Pulmonary artery endothelial cell (primary cell): ENCODE results near the gene PLEKHA3. TPM values are rescaled to one million over a fixed set of nuclear protein-coding genes. Genes with fewer than 3 reads are reported as not detected.
"Not testable (repeated sequence)": the region's sequence is repeated elsewhere in the genome, so short reads cannot be mapped to it uniquely, and the experiment has no call there.

Source experiments
- DNase-seq: peaks from one replicate; pipeline ENCODE4 v3.0.0-alpha.2; 2011; ENCODE audit warnings: low read depth, low spot score
- total RNA-seq: library from RNA; depleted of rRNA; stranded (reverse); fragments of >200 nt; gene quantifications from 2 replicates; pipeline ENCODE4 v1.2.3, GENCODE V29; 2014

PLEKHA3 gene
- total RNA-seq, 1 donor from 2014 or later: 7.1 TPM

DNA sequence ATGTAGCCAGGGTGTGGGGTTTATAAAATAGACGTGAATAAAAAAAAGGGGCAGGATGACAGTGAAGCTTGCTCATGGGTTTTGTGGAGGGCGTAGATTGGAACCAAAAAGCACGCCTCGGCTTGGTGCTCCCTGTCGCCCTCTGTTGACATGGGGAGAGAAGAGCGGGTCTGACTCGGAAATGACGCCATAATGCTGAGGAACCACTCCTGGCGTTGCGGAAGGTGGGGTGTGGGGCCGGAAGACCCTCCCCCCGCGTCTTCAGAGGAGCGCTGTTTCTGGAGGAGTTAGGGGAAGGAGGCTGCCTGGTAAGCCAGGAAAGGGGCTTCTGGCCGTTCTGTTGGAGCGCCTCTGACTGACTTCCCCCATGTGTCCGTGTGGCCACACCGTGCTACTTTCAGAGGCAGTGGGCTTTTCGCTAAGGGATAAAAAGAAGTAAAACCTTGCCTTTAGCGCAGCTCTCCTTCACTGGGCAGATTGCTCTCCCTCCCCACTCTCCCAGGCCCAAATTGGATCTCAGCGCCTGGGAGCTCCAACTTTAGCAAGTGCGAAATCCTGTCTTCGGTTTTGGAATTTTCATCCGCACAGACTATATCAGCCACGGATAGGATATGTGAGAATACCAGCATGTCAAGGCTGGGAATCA lies 42.8 kb downstream of the PLEKHA3 start:
- peak; percentile 50 for DNase-seq

DNA sequence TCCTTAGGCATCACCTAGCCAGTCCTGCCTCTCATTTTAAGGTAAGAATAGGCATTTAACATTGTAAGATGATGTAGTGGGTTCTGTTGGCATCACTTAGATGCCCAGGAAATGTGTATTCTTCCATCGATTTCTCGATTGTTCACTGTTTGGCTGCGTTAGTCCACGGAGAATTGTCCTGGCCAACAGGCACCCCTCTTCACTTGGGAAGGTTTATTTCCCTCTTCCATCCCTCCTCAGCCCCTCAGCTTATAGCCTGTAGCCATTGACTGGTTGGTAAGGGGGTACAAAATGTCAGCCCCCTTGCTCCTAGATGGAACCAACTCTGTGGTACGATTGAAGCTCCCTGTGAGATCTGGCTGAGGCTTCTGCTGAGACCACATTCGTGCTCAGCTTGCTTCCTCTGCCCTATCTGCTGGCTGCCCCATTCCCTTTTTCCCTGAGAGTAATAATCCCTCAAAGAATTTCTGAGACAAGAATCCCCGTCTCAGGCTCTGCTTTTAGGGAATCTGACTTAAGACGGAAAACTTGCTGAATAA lies 43.4 kb downstream of the PLEKHA3 start:
- no peak for DNase-seq

DNA sequence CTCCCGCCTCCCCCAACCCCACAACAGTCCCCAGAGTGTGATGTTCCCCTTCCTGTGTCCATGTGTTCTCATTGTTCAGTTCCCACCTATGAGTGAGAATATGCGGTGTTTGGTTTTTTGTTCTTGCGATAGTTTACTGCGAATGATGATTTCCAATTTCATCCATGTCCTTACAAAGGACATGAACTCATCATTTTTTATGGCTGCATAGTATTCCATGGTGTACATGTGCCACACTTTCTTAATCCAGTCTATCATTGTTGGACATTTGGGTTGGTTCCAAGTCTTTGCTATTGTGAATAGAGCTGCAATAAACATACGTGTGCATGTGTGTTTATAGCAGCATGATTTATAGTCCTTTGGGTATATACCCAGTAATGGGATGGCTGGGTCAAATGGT lies 44.8 kb downstream of the PLEKHA3 start:
- DNase-seq: not testable (repeated sequence)

DNA sequence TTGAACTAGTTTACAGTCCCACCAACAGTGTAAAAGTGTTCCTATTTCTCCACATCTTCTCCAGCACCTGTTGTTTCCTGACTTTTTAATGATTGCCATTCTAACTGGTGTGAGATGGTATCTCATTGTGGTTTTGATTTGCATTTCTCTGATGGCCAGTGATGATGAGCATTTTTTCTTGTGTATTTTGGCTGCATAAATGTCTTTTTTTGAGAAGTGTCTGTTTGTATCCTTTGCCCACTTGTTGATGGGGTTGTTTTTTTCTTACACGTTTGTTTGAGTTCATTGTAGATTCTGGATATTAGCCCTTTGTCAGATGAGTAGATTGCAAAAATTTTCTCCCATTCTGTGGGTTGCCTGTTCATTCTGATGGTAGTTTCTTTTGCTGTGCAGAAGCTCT lies 45.2 kb downstream of the PLEKHA3 start:
- DNase-seq: not testable (repeated sequence)

DNA sequence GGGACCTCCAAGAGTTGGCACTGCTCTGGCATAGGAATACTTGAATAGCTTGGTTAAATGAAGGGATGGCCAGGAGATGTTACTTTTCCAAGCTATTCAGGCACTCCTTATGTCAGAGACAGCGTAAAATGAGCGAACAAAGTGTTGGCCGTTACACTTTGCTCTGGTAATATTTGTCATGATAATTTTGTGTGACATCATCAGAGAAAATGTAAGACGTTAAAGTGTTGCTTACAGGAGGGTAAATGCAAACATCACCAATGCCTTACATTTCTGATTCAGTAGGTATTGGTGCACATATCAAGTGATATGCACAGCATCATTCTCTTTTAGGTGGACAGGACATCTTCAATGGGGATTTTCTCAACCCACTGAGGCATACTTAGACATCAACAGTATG lies 46.0 kb downstream of the PLEKHA3 start:
- no peak for DNase-seq

DNA sequence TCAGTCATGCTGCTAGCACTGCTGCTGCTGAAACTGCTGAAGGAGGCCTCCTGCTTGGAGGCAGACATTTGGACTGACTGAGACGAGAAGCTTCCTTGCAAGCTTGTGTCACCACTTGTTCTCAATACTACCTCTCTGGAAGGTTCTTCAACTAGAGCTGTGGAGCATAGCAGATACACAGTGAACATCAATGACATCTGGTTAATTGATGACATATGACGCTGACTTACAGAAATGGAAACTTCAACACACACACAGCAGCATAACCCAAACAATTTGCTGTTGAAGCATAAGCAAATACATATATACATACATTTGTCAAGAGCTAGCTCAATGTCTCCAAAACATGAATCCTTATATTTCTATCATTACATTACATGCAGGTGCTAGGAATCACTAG lies 47.3 kb downstream of the PLEKHA3 start:
- no peak for DNase-seq

DNA sequence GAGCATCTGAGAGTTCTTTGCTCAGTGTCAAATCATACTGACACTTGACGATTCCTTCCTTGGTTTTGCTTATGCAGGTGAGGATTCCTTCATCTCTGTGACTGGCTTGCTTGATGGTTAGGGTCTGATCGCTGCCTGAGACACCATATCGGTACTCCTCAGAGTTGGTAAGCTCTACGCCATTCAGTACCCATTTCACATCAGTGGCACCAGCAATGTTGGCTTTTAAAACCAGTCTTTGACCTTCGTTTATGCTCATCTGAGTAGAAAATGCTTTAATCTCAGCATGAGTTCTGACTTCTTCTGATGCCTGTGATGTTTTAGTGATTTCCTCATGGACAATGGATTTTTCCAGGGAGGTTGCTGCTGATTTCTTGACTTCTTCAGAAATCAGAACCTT lies 48.4 kb downstream of the PLEKHA3 start:
- DNase-seq: no peak

DNA sequence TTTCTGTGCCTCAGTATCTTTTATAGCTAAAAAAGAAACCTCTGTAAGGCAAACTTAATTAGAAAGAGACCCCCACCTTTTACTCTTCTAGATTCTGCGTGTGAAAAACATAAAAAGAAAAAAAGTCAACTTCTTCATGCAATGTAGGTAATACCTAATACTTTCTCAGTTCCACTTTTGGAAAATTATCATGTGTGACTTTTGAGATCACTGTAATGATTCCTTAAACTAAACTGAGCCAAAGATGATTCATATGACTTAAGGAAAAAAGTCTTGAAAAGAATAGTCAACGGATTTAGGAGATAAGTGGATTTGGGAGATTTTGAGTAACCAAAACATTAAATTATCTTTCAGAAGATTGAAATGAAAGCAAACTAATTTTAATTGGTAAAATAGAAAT lies 48.9 kb downstream of the PLEKHA3 start:
- DNase-seq: no peak

DNA sequence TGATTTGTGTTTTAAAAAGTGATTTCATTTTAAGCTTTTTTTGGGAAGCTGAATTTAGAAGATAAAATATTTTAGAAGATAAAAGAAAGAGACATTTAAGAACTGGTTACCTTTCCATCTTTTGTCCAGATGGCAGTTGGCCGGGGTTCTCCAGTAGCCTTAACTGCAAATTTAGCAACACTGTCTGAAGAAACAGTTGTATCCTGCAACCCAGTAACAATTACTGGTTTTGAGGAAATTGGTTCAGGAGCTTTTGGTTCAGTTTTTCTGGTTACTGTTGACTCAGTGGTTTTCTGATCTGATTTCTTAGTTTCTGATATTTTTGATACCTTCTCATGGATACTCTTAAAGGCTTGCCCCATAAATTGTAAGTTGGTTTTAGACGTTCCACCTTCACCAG lies 49.9 kb downstream of the PLEKHA3 start:
- DNase-seq: no peak

DNA sequence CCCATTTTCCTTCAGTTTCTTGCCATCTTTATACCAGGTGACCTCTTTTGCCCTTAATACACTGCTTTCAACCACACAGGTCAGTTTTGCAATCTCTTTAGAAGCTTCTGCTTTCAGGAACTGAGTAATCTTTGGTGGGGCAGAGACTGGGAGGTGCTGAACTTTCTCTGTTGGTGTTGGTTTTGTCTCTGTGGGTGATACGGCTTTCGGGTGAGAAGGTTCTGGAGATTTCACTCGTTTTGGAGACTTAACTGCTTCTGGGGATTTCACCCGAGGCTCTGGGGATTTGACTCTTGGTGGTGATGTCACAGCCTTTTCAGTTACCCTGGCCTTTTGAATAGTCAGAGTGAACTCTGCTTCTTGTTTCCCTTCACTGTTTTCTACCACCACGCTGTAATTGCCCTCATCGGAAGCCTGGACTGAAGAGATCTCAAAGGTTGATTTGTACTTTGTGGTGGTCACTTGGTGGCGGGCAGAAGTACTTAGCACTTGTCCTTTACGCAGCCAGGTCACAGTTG lies 50.4 kb downstream of the PLEKHA3 start:
- no peak for DNase-seq

DNA sequence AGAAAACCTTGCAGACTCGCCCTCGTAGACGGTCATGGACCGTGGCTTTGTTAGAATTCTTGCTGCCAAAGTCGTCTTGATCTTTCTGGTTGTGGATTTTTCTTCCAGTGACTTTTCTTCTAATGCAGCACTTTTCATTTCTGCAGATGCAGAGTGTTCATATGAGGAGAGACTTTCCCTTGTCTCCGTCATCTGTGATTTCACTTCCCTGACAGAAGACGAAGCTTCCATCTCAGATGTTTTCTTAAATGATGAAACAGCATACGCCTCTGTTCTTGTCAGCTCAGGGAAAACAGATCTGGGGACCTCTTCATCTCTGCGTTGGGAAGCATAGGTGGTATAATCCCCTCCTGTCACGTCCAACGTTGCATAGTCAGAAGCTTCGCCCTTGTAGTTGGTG lies 50.9 kb downstream of the PLEKHA3 start:
- DNase-seq: no peak

DNA sequence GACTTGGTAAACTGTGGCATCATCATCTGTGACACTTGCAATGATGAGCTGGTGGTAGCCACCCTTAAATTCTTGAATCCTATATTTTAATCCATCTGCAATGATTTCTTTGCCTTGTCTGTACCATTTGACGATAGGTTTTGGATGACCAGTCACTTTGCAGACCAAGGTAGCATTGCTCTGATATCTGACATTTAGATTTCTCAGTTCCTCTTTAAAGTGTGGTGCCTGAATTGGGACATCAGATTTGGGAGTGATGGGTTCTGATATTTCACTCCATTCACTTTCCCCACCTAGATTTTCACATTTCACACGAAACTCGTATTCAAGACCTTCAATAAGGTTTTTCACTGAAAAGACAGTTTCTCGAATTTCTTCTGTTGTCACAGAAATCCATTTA lies 55.8 kb downstream of the PLEKHA3 start:
- DNase-seq: no peak

DNA sequence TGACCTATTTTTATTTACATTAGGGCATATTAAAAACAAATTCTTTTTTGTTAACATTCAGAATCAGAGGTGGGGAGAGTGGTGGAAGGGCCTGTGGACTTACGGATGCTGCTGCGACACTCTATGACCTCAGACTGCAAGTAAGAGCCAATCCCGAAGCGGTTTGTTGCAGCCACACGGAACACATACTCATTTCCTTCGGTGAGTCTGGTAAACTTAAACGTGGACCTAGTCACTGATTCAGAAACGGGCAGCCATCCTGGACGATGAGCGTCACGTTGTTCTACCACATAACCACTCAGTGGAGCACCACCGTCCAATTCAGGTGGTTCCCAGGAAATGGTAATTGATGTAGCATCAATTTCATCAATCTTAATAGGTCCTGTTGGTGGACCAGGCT lies 61.9 kb downstream of the PLEKHA3 start:
- DNase-seq: no peak

DNA sequence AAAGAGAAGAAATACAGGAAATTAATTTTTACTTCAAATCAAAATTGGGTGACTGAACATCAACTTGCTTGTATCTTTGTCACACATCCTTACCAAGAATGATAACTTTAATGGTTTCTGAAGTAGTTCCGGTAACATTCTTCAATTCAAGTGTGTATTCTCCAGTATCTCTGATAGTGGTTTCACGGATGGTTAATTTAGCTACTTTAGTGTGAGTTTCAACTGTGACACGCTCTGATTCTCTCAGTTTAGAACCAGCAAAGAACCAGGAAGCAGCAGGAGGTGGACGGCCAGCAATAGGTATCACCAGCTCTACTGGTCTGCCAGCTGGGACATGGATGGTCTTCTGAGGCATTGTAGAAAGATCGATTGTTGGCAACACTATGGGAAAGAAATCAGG lies 62.3 kb downstream of the PLEKHA3 start:
- no peak for DNase-seq

DNA sequence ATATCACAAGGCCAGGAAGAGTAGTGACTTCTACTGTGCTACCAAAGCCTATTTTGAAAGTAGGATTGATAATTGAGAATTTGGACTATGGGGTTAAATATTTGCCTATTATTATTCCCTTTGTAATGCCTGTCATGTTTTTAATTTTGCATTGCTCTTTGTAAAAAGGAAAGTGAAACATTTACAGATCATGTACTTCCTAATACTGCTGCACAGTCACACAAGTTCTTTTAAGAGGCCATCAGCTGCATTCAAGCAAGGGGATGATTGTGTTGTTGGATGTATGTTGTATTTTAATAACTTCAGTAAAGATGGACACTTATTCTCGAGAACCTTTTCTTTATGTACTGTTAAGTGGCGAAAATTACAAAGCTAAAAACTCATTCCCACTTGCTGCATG lies 70.1 kb downstream of the PLEKHA3 start:
- no peak for DNase-seq

DNA sequence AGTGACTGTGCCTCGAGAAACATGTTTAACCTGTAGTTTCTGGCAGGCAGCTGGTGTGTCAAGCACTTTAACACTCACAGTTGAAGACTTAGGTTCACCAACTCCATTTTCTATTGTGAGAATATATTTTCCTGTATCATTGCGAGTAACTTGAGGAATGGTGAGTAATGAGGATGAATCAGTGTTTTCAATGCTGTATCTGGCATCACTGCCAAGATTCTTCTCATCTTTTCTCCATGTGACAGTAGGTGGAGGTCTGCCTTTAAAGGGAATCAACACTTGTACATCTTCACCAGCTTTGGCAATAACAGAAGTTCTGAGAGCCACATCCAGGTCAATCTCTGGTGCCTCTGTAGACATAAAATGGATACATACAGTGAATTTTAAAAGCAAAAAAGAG lies 72.8 kb downstream of the PLEKHA3 start:
- DNase-seq: no peak

Other genes starting within 250 kb of the PLEKHA3 start
- gene PRKRA, start 29.3 kb upstream of the PLEKHA3 start, total RNA-seq: 34.1 and 55.1 TPM in 2 replicates
- gene PJVK, start 29.1 kb upstream of the PLEKHA3 start, total RNA-seq: 0.46 and 1.3 TPM in 2 replicates
- gene FKBP7, start 1.9 kb upstream of the PLEKHA3 start, total RNA-seq: 17.8 and 26.2 TPM in 2 replicates